ENCODE measurements around the gene XRN2.

DNA sequence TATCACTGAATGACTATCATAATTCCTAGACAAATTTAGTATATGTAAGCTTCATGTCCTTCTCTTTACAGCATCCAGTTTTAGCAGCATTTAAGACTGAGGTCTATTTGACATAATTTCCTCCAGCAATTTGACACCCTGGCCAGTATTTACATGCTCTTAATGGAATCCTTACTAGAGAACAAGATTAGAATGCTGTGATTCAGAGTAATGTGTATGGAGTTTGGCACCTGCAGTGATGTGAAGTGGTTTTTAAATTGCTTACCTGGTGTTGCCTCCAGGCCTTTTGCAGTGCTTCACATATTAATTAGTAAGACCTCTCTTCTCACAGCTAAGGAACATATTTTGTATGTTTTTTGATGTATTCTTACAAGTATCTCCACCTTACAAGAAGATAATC, 84.4 kb downstream of the XRN2 start:
- TF ChIP-seq, protein P1, sequence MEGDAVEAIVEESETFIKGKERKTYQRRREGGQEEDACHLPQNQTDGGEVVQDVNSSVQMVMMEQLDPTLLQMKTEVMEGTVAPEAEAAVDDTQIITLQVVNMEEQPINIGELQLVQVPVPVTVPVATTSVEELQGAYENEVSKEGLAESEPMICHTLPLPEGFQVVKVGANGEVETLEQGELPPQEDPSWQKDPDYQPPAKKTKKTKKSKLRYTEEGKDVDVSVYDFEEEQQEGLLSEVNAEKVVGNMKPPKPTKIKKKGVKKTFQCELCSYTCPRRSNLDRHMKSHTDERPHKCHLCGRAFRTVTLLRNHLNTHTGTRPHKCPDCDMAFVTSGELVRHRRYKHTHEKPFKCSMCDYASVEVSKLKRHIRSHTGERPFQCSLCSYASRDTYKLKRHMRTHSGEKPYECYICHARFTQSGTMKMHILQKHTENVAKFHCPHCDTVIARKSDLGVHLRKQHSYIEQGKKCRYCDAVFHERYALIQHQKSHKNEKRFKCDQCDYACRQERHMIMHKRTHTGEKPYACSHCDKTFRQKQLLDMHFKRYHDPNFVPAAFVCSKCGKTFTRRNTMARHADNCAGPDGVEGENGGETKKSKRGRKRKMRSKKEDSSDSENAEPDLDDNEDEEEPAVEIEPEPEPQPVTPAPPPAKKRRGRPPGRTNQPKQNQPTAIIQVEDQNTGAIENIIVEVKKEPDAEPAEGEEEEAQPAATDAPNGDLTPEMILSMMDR (IDR thresholded peaks at IDR 0.05): no peak
- TF ChIP-seq EZH2 (IDR thresholded peaks at IDR 0.05; ENCODE audit: borderline replicate concordance, insufficient read depth, low read depth, low read length, poor library complexity, severe bottlenecking): no peak
